ENCODE results near the gene LRPAP1.

Gene LRPAP1

DNA sequence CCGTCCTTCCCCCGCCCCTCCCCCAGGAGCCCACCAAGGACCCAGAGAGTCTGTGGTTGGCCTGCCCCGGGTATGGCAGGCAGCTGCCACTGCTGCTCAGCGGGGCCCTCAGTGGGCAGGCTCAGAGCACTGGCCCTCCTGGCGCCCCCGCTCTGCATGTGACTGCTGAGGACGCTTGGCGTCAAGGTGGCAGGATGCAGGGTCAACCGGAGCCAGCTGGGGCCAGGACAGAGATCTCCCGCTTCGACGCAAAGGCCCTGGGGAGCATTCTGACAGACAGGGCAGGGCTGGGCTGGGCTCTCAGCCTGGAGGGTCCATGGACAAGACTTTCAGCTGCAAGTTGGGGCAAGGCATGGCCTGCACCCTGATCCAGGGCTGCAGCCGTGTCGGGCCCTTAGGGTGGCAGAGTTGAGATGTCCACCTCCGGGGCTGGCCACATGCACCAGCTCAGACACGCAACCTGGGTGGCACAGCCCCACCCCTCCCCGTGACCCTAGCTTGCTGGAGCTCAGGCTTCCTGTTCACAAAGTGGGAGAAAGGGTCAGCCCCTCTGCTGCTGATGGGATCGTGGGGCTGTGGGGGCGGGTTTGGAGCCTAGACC lies 30.3 kb downstream of the LRPAP1 start:
- no peak for DNase-seq

DNA sequence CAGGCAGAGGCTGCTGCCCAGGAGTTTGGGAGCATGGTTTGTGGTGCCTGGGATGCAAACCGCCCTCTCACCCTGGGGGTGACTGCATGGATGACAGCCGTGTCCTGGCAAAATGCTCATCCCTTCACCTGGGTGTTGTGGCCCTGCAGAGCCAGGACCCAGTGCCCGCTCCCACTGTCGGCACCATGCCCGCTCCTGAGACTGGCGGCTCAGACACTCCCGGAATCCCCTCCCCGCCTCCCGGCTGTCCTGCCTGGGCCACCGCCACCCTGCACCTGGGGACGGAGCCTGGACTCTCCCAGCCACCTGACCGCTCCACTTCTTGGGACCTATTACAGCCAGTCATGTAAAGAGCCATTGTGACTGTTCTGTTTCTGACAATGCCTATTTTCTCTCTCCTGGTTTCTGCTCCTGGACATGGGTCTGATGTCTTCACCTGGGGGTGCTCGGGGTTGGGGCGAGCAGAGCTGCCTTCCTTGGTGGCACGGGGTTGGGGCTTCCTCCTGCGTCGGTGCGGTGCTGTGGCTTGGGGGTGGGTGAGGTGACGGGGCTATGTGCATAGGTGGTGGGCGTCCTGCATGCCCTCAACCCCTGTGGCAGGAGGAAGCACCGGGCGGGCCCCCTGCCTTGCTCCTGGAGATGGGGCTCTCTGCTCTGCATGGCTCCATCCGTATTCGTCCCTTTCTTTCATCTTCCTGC lies 30.9 kb downstream of the LRPAP1 start:
- no peak for DNase-seq

DNA sequence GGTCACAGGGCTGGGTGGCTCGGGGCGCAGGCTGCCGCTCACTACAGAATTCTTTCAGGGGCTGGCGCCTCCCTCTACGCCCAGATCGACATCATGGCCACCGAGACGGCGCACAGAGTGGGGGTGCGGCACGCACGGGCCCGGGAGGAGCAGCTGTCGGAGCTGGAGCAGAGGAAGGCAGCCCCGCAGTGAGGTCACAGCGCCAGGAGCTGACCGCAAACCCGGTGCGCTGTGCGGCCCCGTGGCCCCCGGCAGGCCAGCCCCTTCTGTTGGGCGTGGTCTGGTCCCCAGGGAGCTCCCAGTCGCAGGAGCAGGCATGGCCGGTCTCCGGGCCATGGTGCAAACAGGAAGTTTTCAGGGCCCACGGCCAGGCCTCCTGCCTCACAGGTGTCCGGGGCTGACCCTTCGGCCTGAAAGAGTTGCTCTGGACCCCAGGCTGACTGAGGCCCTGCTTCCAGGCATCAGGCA lies 31.6 kb downstream of the LRPAP1 start:
- DNase-seq = no peak

DNA sequence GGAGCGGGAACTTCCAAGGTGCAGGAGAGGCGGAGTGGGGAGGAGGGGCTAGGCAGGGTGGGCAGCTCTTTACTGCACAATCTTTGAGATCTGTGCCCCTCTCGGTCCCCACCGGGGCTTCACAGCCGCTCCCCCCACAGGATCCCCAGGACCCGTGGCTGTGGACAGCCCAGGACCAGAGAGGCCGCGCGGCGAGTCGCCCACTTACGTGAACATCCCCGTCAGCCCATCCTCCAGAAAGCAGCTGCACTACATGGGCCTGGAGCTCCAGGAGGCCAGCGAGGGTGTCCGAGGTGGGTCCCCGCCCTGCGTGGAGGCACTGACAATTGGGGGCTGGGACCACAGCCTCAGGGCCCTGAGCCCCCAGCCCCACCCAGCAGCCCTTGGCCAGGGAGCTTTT lies 32.1 kb downstream of the LRPAP1 start:
- DNase-seq = no peak

DNA sequence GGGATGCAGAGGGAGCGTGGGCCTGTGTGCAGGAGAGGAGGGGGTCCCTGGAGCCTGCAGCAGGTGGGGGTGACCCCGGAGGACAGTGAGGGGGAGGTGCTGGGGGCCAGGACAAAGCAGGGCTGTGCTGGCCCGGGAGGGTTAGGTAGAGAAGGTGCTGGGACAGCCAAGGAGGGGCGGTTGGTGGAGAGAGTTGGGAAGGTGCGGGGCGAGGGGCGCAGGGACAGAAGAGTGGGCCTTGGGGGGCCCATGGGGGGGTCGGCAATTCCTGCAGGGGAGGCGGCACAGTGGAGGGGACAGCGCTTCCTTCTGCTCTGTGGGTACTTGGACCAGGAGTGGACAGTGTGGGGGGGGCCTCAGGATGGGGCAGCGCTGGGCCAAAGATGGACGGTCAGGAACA lies 32.5 kb downstream of the LRPAP1 start:
- no peak for DNase-seq

DNA sequence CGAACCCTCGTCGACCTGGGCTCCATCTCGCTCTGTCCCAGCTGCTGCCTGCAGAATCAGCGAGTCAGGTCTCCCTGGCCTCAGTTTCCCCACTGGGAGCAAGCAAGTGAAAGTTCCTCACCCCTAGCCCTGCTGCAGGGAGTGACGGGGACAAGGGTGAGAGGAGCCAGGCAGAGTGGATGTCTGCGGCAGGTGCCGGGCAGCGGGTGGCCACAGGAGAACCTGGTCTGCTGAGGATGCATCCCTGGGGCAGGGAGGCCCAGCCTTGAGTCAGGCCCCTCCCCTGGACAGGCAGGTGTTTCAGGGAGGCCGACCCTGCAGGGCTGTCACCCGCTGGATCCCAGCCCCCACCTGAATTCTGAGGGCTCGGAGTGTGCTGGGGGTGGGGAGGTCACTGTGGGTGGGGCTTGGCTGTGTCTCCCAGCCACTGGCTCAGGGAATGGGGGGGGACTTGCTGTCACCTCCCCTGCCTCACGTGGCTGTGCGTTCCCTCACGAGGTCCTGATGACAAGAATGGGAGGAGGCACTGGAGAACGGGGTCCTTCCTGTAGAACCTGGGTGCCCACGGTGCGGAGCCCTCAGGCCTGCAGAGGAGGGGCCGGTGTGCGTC lies 33.2 kb downstream of the LRPAP1 start:
- DNase-seq = peak in 17 of 56 donors; percentile 15 to 66 (median 44)

DNA sequence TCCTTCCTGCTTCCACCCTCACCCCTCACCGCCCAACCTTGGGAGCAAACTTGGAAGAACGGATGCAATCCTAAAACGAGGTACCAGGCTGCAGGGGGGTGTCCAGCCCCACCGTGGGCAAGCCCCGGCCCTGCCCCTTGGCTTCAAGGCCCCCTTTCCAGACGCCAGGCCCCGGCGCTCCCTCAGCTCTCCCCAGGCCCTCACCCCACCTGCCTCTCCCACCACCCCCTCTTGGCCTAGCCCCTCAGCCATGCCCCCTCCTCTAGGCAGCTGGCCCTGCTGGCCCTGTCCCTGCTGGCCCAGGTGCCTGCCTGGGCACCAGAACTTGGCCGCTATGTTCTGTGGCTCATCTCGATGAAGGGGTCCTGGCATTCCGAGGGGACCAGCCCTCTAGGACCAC lies 33.8 kb downstream of the LRPAP1 start:
- DNase-seq = no peak

DNA sequence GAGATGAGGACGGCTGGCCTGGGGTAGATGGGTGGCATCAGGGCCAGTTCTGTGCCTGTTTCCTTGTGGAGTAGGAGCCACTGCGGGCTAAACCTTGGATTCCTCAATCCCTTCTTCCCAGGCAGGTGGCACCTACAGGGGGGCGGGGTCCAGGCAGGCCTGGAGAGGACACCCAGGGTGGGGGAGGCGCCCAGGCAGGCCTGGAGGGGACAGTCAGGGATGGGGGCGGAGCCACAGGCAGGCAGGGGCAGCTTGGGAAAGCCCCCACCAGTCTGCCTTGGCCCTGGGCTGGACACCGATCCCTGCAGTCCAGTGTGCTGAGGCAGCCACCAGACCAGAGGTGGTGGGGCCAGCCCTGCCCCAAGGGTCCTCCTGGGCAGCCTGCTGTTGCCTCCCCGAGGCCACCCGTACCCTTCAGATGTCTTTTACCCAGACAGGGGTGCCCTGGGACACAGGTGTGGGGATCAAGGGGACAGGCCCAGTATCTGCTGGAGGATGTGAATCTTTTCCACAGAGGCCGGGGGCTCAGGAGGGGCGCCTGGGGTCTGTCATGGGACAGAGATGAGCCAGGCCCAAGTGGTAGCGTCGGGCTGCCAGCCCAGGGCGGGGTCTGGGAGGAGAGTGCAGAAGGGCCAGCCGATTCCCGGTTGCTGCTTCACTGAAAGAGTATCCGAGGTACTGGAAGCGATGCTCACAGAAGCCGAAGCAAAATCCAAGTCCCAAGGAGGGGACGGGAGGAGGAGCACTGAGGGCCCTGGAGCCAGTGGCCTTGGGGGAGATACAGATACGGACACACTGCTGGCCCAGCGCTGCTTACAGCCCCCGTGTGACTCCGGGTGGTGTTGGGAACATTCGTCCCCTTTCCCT lies 34.5 kb downstream of the LRPAP1 start:
- no peak for DNase-seq

DNA sequence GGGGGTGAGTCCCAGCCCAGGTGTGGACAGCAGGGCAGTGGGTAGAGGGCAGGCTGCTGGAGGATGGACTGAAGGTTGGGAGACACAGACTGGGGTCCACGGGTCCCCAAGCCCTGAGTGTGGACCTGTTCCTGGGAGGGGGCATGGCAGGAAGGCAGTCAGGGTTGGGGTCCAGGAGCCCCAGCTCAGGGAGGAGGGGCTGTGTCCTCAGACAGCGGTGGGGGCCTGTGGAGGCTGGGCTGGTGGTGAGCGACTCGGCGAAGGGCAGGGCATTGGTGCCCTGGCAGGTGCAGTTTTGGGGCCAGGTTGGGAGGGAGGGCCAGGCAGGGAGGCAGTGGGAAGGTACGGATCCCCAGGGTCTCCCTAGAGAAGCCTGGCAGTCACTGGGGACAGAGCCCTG lies 35.1 kb downstream of the LRPAP1 start:
- DNase-seq = no peak

DNA sequence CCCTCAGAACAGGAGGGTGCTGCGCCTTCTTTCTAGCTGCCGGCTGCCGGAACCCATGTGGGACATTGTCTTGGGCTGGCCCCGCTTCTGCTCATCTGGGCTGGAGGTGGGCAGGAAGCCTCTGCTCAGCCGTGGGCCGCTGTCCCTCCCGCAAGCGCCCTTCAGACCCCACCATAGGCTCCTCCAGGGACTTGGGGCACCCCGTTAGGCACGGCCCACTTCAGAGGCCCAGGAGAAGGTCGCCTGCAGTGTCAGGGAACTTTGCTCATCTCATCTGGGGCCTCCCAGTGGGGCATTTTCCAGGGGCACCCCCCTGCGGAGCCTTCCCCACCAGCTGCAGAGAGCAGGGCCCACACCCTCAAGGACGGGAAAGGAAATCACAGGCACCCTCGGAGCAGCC lies 36.2 kb downstream of the LRPAP1 start:
- DNase-seq = no peak

DNA sequence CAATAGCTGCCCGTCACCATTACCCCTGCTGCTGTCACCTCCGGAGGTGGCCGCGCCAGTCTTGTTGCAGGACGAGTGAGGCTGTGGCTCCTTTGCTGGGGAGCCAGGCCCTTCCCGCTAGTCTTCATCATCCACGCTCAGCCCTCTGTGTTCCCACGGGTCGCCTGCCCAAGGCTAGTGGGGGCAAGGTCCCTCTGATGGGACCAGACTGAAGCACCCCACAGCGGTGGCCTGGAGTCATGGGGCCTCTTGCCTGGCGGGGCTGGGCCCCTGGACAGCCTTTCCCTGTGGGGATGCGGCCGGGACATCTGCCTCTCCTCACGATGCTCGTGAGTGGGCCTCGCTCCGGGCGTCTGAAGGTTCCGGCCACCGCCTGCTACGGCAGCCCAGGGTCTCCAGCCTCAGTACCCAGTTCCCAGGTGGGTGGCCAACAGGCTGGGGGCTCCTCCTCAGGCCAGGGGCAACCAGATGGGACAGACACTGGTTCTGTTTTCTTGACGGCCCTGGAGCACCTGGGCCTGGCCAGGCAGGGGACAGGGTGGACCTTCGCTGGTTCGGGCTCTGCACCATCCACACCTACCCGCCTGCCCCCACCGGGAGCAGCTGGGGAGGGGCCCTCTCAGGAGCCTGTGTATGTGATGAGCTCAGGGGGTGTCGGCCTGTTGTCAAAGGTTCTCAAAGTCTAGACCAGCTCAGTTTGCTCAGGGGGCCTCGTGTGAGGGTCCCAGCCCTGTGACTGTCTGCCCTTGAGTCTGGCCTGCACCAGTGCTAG lies 36.8 kb downstream of the LRPAP1 start:
- DNase-seq = no peak

DNA sequence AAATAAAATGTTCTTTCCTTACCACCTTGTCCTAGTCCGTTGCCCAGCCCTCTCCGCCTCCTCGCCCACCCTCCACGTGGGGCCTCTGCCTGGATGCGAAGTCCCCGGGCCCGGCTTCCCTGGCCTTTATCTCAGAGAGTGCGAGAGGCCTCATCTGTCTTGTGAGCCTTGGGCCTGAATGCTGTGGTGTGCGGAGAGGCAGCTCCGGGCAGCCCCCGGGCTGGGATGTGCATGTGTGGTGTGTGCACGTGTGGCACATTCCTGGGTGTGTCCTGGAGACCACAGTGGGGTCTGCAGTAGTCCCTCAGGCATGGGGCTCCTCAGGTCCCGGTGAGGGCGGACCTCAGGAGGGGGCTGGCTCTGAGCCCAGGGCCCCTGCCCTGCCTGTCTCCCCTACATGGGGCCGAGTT lies 37.8 kb downstream of the LRPAP1 start:
- DNase-seq = no peak

DNA sequence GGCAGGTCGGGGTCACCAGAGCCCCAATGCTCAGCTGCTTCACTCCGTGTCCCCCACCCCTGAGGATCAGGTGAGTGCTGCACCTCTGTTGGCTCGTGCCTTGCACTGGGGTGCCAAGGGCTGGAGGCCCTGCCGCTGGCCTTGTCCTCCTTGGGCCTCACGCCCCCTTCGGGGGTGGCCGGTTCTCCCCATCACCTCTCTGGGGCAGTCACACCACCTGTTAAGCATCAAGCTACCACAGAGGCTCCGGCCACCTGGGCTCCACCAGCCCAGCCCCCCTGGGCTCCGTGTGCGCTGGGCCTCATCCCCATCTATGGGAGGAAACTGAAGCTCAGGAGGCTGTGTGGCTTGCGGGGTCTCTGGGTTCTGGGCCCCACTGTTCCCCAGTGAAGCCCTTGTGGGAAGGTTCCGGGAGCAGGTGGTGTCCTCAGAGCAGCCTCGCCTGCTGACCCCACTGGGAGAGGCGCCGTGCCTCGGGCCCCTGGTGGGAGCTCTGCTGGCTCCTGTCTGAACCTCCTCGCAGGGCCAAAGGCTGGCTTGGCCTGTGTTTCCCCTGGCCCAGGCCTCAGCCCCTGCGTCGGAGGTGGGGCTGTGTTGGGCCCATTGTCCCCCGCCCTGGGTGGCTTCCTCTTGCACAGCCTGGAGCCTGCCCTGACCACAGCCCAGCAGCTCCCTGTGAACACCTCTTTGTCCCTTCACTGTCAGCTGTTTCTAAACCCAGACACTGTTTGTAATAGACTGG lies 38.3 kb downstream of the LRPAP1 start:
- no peak for DNase-seq

DNA sequence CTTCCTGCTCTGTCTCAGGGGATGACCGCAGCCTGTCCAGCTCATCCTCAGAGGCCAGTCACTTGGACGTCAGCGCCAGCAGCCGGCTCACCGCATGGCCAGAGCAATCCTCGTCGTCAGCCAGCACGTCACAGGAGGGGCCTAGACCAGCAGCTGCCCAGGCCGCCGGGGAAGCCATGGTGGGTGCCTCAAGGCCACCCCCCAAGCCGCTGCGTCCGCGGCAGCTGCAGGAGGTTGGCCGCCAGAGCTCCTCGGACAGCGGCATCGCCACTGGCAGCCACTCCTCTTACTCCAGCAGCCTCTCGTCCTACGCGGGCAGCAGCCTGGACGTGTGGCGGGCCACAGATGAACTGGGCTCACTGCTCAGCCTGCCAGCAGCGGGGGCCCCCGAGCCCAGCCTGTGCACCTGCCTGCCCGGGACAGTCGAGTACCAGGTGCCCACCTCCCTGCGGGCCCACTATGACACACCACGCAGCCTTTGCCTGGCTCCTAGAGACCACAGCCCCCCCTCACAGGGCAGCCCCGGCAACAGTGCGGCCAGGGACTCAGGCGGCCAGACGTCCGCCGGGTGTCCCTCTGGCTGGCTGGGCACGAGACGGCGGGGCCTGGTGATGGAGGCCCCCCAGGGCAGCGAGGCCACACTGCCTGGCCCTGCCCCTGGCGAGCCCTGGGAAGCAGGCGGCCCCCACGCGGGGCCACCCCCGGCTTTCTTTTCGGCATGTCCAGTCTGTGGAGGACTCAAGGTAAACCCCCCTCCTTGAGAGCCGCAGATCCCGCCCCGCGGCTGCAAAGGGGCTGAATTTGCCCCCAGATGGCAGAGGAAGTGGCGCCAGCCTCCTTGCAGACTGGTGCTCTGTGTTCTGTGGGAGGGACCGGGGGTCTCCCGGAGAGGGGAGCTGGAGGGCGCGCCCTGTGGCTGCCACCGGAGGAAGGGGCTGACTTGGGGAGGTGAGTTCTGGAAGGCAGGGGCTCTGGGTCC lies 39.2 kb downstream of the LRPAP1 start:
- DNase-seq = no peak

DNA sequence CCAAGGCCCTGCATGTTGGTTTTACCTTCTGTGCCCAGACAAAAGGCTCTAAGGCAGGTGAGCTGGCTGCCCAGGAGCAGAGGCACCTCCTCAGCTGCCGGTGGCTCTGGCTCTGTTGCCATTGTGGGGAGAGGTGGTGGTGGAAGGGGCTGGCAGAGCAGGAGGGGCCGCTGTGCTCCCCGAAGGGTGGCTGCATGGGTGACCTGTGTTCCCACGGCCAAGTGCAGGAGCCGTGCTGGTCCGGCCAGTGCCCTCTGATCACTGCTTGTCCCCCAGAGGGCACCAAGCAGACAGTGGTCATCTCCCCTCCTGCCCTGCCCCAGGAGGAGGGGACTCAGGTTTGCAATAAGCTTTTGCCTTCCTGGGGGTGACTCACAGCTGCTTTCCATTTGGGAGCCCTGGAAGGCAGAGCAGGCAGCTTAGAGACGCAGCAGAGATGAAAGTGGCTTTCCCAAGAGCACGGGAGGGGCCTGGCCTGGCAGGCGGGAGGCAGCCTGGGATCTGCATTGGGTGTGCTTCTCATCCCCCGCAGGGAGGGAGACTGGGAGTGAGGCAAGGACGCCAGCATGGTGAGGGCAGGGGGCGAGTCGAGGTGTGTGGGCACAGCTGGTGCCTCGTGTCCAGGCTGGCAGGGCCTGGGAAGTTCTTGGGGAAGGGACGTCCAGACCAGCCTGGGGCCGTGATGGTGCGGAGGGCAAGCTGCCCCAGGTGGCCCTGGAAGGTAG lies 40.4 kb downstream of the LRPAP1 start:
- DNase-seq = peak in 3 of 56 donors; percentile 23 to 42 (median 36)

DNA sequence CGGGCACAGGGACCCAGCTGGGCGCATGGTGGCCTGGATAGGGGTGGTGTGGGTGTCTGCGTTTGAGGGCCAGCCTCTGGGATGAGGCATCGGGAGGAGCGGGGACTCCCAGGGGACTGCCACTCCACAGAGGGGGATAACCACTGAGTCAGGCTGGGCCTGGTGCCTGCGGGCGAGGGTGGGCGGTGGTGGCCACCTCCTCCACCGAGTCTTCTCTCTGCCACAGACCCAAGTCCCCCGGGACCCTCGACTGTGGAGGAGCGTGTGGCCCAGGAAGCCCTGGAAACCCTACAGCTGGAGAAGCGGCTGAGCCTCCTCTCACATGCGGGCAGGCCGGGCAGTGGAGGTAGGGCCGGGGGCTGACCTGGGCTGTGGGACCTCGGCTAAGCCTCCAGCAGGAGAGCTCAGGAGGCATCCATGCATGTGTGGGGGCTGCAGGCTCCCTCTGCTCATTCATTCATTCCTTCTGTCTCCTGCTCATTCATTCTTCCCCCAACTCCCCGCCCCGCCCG lies 42.7 kb downstream of the LRPAP1 start:
- DNase-seq = no peak

DNA sequence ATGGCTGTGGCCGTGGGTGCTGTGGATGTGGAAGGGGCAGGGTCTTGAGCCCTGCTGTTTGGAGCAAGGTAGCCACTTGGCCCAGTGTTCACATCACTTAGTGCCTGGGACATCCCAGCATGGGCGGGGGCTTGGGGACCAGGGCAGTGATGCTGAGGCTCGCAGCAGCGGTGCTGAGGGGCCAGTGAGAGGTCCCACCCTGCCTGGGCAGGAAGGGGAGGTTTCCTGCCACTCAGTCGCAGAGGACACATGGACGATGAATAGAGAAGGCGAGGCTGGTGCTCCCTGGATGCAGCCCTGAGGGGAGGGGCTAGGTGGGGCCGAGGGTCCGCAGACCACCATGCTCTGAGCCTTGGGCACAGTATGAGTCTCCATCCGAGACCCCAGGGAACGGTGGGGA lies 43.4 kb downstream of the LRPAP1 start:
- no peak for DNase-seq

DNA sequence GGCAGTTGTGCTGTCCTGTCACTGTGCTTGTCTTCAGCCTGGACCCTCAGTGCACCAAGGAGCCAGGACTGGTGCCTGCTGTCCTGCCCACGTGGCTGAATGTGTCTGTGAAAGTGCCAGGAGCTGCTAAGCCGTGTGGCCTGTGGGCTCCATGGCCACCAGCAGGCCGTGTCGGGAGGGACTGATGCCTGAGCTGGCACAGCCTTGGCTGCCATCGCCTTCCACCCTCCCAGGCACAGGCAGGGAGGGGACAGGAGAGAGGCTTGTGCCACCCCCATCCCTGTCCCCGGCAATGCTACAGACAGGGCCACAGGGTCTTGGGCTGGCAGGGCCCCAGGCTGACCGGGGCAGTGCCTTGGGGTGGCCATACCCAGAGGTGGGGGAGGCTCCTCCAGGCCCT lies 44.4 kb downstream of the LRPAP1 start:
- peak in 1 of 56 donors; percentile 39 for DNase-seq

Measured in nucleus accumbens (tissue), 56 donors.